Glutamatergic neuron (in vitro differentiated cells): ENCODE results near the gene REELD1. TPM values are rescaled to one million over a fixed set of nuclear protein-coding genes. Genes with fewer than 3 reads are reported as not detected.

Experiments
- DNase-seq: peaks from one replicate; pipeline ENCODE4 v3.0.0; 2022
- H3K27ac Mint-ChIP-seq: one replicate; pipeline ENCODE4 v1.8.0; 2020; ENCODE audit warnings: mild to moderate bottlenecking, mixed read lengths, inconsistent platforms; ENCODE audit not compliant: unreplicated experiment
- H3K27me3 Mint-ChIP-seq: one replicate; pipeline ENCODE4 v1.8.0; 2020; ENCODE audit warnings: mild to moderate bottlenecking, moderate library complexity, mixed read lengths, inconsistent platforms; ENCODE audit not compliant: unreplicated experiment
- H3K36me3 Mint-ChIP-seq: one replicate; pipeline ENCODE4 v1.8.0; 2020; ENCODE audit warnings: mild to moderate bottlenecking, mixed read lengths, inconsistent platforms; ENCODE audit not compliant: unreplicated experiment
- H3K4me1 Mint-ChIP-seq: one replicate; pipeline ENCODE4 v1.8.0; 2020; ENCODE audit warnings: mild to moderate bottlenecking, low read depth, mixed read lengths, inconsistent platforms; ENCODE audit not compliant: unreplicated experiment
- H3K4me3 Mint-ChIP-seq: one replicate; pipeline ENCODE4 v1.8.0; 2020; ENCODE audit warnings: mild to moderate bottlenecking, mixed read lengths, inconsistent platforms; ENCODE audit not compliant: unreplicated experiment
- H3K9me3 Mint-ChIP-seq: one replicate; pipeline ENCODE4 v1.8.0; 2020; ENCODE audit warnings: mild to moderate bottlenecking, moderate library complexity, mixed read lengths, inconsistent platforms; ENCODE audit not compliant: unreplicated experiment
- total RNA-seq: library from RNA; stranded (reverse); fragmentation: NEBNext Ultra II Directional; extraction: Animal tissue kit (Norgen Biotek cat#: 25700); gene quantifications from one replicate; pipeline ENCODE4 v1.2.1, GENCODE V29; 2021; ENCODE audit not compliant: unreplicated experiment
- TF ChIP-seq, protein P1 (sequence below): fragments of 200-600 bp; sonication (generic); IDR thresholded peaks from one replicate; pipeline ENCODE4 v1.5.0; 2021; ENCODE audit not compliant: partially characterized antibody, unreplicated experiment

REELD1 gene
- total RNA-seq, 1 donor from 2014 or later: not detected

GRCh38 chr4:146275370-146275769 is 61.0 kb downstream of the REELD1 start:
- DNase-seq: no peak
- H3K4me3 Mint-ChIP-seq: no peak overlapping the region
- no peaks in the 10 kb centered on the region for H3K4me1 Mint-ChIP-seq
- no peaks in the 10 kb centered on the region for H3K27me3 Mint-ChIP-seq
- H3K9me3 Mint-ChIP-seq: no peaks in the 10 kb centered on the region
- TF ChIP-seq, protein P1, sequence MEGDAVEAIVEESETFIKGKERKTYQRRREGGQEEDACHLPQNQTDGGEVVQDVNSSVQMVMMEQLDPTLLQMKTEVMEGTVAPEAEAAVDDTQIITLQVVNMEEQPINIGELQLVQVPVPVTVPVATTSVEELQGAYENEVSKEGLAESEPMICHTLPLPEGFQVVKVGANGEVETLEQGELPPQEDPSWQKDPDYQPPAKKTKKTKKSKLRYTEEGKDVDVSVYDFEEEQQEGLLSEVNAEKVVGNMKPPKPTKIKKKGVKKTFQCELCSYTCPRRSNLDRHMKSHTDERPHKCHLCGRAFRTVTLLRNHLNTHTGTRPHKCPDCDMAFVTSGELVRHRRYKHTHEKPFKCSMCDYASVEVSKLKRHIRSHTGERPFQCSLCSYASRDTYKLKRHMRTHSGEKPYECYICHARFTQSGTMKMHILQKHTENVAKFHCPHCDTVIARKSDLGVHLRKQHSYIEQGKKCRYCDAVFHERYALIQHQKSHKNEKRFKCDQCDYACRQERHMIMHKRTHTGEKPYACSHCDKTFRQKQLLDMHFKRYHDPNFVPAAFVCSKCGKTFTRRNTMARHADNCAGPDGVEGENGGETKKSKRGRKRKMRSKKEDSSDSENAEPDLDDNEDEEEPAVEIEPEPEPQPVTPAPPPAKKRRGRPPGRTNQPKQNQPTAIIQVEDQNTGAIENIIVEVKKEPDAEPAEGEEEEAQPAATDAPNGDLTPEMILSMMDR: no peak
- H3K27ac Mint-ChIP-seq: no peak overlapping the region
- no peaks in the 10 kb centered on the region for H3K36me3 Mint-ChIP-seq

DNA sequence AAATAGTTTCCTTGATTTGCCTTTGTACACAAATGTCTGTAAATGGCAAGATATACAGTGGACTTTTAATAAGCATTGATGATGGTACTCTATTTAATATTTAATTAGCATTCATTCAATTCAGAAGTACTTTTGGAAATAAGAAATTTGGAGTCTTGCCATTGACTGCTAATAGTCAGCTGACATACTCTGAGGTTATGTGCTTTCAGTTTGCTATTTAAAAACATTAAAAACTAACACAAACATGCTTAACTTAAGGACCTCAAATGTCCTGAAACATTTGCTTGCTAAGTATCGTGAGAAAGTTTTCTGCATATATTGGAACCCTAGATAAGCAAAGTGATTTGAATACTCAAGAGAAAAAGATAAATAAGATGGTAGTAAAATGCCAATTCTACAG is 64.6 kb downstream of the REELD1 start:
- no peak for DNase-seq
- no peaks in the 10 kb centered on the region for H3K9me3 Mint-ChIP-seq
- no peaks in the 10 kb centered on the region for H3K27me3 Mint-ChIP-seq
- H3K27ac Mint-ChIP-seq: no peak overlapping the region
- TF ChIP-seq, protein P1: no peak
- H3K4me1 Mint-ChIP-seq: no peaks in the 10 kb centered on the region
- H3K4me3 Mint-ChIP-seq: no peak overlapping the region
- no peaks in the 10 kb centered on the region for H3K36me3 Mint-ChIP-seq

Other genes starting within 250 kb of the REELD1 start
- gene LSM6, start 38.8 kb upstream of the REELD1 start, total RNA-seq: 28.6 TPM